ENCODE results near the gene GTF2A2. TPM values are rescaled to one million over a fixed set of nuclear protein-coding genes. Genes with fewer than 3 reads are reported as not detected.
"Not testable (repeated sequence)": the region's sequence is repeated elsewhere in the genome, so short reads cannot be mapped to it uniquely, and the experiment has no call there.

The GTF2A2 gene, protein sequence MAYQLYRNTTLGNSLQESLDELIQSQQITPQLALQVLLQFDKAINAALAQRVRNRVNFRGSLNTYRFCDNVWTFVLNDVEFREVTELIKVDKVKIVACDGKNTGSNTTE
- 100 to 1,000 TPM; 105 to 147 TPM for total RNA-seq
- long read RNA-seq, transcript GTF2A2-202 (5 exons, 1,582 nt) = major isoform, 55 of 59 reads
- long read RNA-seq, partial matches to known transcripts = 1 of 59 reads
- long read RNA-seq, other reads (novel, unspliced or antisense) = 2 of 59 reads

GRCh38 chr15:59656897-59657634 is at the start of gene GTF2A2:
Gene GTF2A2 (minus strand): TSS chr15:59657515. CDS start chr15:59652277, 5,238 bp downstream.
- ATAC-seq (peak; percentile 96), DNase-seq (peak; percentile 96)
- intact Hi-C loops (cut with DNase I, micrococcal nuclease) = no loop called here

DNA sequence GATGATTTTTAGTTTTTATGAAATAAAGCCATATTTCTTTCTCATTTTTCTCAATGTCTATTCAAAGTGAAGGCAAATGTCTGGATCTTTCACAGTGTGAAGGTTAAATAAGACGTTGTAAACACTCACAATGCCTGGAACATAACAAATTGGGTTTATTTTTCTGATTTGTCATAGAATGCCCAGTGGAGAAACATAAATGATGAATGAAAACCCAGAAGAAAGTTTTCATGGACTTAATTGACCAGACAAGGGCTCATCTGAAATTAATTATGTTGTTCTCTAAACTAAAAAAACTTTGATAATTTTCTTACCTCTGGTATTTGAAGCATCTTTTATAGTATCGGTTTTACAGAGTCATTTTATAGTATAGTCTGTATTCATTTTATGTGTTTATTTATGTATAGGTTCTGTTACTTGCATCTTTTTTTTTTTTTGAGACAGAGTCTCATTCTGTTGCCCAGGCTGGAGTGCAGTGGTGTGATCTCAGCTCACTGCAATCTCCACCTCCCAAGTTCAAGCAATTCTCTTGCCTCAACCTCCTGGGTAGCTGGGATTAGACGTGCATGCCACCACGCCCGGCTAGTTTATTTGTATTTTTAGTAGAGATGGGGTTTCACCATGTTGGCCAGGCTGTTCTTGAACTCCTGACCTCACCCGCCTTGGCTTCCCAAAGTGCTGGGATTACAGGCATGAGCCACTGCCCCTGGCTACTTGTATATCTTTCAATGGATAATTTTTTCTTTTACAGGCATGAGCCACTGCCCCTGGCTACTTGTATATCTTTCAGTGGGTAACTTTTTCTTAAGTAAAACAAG is 46.9 kb upstream of the GTF2A2 start:
- DNase-seq = no peak

GRCh38 chr15:59702351-59702750 is 45.0 kb upstream of the GTF2A2 start:
- intact Hi-C loops (cut with DNase I, micrococcal nuclease) = no loop called here
- no peak for ATAC-seq
- DNase-seq = no peak

More for the DNA sequence above, 46.9 kb upstream of the GTF2A2 start:
- ATAC-seq = no peak
- intact Hi-C loops (cut with DNase I, micrococcal nuclease) = no loop called here

DNA sequence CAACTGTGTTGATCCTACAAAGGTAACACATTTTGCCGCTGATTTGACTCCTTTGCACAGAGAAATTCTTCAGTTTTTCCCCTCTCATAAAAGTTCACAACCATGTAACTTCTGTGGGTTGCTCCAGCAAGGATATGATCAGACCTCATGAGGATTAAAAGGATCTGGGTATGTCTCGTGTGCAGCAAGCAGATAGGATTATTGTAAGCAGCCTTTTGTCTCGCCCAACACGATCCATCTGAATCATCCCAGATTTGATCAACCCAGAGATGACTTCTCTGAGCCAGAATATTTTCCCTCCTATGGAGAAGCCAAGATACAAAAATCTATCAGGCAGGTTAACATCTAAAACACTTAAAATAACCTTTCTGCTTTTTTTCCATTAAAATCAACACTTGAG is 44.6 kb upstream of the GTF2A2 start:
- ATAC-seq (no peak), DNase-seq (no peak)
- intact Hi-C loops (cut with DNase I, micrococcal nuclease) = no loop called here

- ATAC-seq = no peak
- intact Hi-C loops (cut with DNase I, micrococcal nuclease) = no loop called here
- DNase-seq = no peak
Measured at GRCh38 chr15:59699810-59700431, 42.6 kb upstream of the GTF2A2 start.

- ATAC-seq; intact Hi-C loops (cut with DNase I, micrococcal nuclease); DNase-seq: not testable (repeated sequence)
Measured at GRCh38 chr15:59698065-59698464, 40.8 kb upstream of the GTF2A2 start.

GRCh38 chr15:59696332-59696731 is 39.0 kb upstream of the GTF2A2 start:
- no peak for DNase-seq
- ATAC-seq = no peak
- intact Hi-C loops (cut with DNase I, micrococcal nuclease) = no loop called here

- ATAC-seq (no peak), DNase-seq (no peak)
- intact Hi-C loops (cut with DNase I, micrococcal nuclease) = no loop called here
Measured at GRCh38 chr15:59694779-59695178, 37.5 kb upstream of the GTF2A2 start.

GRCh38 chr15:59691194-59691805 is 34.0 kb upstream of the GTF2A2 start:
- peak in 1 of 2 donors; percentile 58 for DNase-seq
- intact Hi-C loops (cut with DNase I, micrococcal nuclease) = no loop called here

GRCh38 chr15:59689626-59690236 is 32.4 kb upstream of the GTF2A2 start:
- ATAC-seq = peak; percentile 59
- peak; percentile 93 to 94 for DNase-seq
- intact Hi-C loops (cut with DNase I, micrococcal nuclease) = no loop called here

More at GRCh38 chr15:59691194-59691805, 34.0 kb upstream of the GTF2A2 start:
- no peak for ATAC-seq

DNA sequence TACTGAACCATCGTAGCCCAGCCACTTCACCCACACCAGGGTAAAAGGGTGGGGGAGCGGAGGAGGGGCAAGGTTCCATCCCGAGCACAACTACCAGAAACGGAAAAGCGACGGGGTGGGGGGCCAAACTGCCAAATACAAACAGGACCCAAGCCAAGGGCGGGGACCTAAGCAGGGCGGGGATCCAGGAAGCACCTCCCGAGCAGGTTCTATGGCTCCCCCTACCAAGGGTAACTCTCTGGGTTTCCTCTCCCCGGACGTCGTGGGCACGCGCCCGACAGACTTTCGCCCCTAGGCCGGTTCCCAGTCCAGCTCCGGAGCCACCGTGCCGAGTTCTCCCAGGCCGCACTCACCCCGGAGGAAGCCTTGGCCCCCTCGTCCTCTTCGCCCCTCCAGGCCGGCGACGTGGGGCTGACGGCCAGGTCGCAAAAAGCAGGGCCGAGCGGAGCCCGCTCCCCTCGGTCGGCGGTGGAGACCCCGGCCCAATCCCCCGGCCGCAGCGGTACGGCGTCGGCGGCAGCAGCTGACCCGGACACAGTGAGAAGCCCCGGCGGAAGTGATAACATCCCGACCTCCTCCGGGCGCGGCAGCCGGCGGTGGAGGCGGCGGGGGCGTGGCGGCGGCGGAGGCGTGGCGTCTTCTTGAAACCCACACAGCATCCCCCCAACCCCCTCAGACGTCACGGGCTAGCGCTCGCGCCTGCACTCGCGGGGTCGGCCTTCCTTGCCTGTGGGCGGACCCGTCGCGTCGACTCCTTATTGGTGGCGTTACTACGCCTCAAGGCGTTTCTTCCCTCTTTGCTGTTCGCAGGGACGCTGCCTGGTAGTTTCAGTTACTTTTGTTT is 31.7 kb upstream of the GTF2A2 start, which contains the start of gene BNIP2:
Gene BNIP2, minus strand, starts transcription at position 539 of the 844 bp plus-strand sequence. CDS start 6,863 bp downstream, outside the sequence.
- ATAC-seq = peak; percentile 80
- DNase-seq = peak; percentile 100
- intact Hi-C loops (cut with DNase I, micrococcal nuclease) = no loop called here

GRCh38 chr15:59688423-59688781 is 31.1 kb upstream of the GTF2A2 start:
- ATAC-seq = peak; percentile 55
- DNase-seq = no peak
- intact Hi-C loops (cut with DNase I, micrococcal nuclease) = no loop called here

DNA sequence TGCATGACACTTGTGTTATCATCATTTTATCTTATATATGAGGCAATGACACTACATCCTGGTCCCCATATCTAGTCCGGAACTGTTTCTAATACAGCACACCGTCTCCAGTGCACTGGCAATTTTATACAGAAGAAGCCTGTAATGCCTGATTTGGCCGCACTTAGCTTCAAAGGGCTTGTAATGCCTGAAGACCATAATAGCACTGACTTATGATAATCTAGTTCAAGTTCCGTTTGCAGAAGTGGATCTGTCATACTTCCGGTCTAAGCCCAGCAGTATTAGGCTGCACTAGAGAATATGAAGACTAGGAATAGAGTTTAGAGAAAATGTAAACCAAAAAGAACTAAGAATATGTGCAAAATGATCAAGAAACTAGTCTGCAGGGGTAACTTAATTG is 30.5 kb upstream of the GTF2A2 start:
- intact Hi-C loops (cut with DNase I, micrococcal nuclease) = no loop called here
- DNase-seq (no peak), ATAC-seq (peak; percentile 18)

DNA sequence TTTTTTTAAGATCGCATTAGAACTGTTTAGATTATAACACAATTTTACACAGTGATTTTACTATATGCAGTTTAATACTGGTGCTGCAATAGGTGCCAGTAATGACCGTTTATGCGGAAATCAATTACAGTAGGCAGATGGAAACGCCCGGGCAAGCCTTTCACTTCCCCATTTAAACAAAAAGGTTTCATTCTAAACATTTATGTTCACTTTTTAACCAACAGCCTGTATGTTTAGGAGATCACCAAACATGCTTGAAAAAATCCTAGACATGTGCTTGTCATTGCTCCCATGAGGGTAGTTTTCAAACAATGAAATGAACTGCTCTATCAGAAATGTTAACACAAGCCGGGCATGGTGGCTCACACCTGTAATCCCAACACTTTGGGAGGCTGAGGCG is 29.1 kb upstream of the GTF2A2 start:
- intact Hi-C loops (cut with DNase I, micrococcal nuclease) = no loop called here
- ATAC-seq (no peak), DNase-seq (no peak)

DNA sequence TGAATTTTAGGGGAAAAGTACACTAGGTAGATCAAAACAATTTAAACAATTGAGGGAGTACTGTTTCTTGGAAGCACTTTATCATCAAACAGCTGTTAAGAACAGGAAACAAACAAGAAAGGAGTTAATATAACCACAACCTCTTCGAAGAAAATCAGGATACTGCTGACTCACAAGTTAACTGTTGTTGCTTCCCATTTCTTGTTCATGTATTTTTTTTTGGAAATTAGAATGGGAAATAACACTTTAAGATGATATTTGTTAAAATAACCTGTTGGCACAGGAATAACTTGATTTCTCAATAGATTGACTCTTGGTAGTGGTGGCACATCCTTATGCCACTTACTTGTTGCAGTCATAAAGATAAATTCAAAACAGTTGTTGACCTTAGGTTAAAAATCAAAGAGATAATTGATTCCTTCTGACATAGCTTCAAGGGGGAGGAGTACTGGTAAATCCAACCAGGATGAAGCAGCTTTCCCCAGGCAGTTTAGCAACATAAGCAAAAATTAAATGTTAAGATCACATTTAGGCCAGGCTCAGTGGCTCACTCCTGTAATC is 28.5 kb upstream of the GTF2A2 start:
- no peak for DNase-seq

GRCh38 chr15:59680870-59681269 is 23.6 kb upstream of the GTF2A2 start:
- intact Hi-C loops (cut with DNase I, micrococcal nuclease) = no loop called here
- ATAC-seq = no peak
- no peak for DNase-seq

More for the DNA sequence above, 28.5 kb upstream of the GTF2A2 start:
- intact Hi-C loops (cut with DNase I, micrococcal nuclease) = no loop called here
- no peak for ATAC-seq

- intact Hi-C loops (cut with DNase I, micrococcal nuclease) = no loop called here
- ATAC-seq (no peak), DNase-seq (no peak)
Measured at GRCh38 chr15:59680346-59680745, 23.0 kb upstream of the GTF2A2 start.

Measured in left colon (tissue), 2 donors.